HEK293T (cell line): Measurements from ENCODE around the gene MICU1.

Experiments used
- CTCF ChIA-PET: fragments of 350-600 bp; formaldehyde crosslinking; extraction: SDS; loops from one replicate; lab custom pipeline; 2021; ENCODE audit warnings: antibody characterized with exemption, inconsistent platforms; lab: Yijun Ruan, JAX
- POLR2A ChIA-PET: fragments of 350-600 bp; formaldehyde crosslinking; extraction: SDS; loops from one replicate; lab custom pipeline; 2020; ENCODE audit warnings: antibody characterized with exemption, inconsistent platforms; lab: Yijun Ruan, JAX
- DNase-seq: peaks from one replicate; pipeline ENCODE4 v3.0.0; 2012; ENCODE audit warnings: mixed read lengths; ENCODE audit errors: extremely low spot score
- ARNT ChIP-seq: fragments of 450-650 bp; IDR thresholded peaks from 2 replicates; pipeline ENCODE4 v1.6.1; 2017; ENCODE audit warnings: mild to moderate bottlenecking
- BHLHE40 ChIP-seq: fragments of 450-650 bp; IDR thresholded peaks from 2 replicates; pipeline ENCODE4 v1.6.1; 2016; ENCODE audit warnings: mild to moderate bottlenecking, moderate library complexity, borderline replicate concordance
- CTBP1 ChIP-seq: fragments of 450-650 bp; IDR thresholded peaks from 2 replicates; pipeline ENCODE4 v1.6.1; 2016; ENCODE audit warnings: borderline replicate concordance
- ELF4 ChIP-seq: fragments of 450-650 bp; IDR thresholded peaks from 2 replicates; pipeline ENCODE4 v1.6.1; 2017; ENCODE audit warnings: antibody characterized with exemption
- FOXA1 ChIP-seq: fragments of 450-650 bp; IDR thresholded peaks from 2 replicates; pipeline ENCODE4 v1.6.1; 2016; ENCODE audit warnings: mild to moderate bottlenecking
- FOXK2 ChIP-seq: fragments of 450-650 bp; IDR thresholded peaks from 2 replicates; pipeline ENCODE4 v1.6.1; 2016; ENCODE audit warnings: mild to moderate bottlenecking
- FOXM1 ChIP-seq: fragments of 450-650 bp; IDR thresholded peaks from 2 replicates; pipeline ENCODE4 v1.6.1; 2017; ENCODE audit warnings: mild to moderate bottlenecking, borderline replicate concordance
- HDGF ChIP-seq: fragments of 450-650 bp; IDR thresholded peaks from 2 replicates; pipeline ENCODE4 v1.6.1; 2017; ENCODE audit warnings: antibody characterized with exemption, borderline replicate concordance
- L3MBTL2 ChIP-seq: fragments of 450-650 bp; conservative IDR thresholded peaks from 2 replicates; pipeline ENCODE4 v1.6.1; 2016; ENCODE audit warnings: mild to moderate bottlenecking
- LEF1 ChIP-seq: fragments of 450-650 bp; IDR thresholded peaks from 2 replicates; pipeline ENCODE4 v1.6.1; 2017; ENCODE audit warnings: mild to moderate bottlenecking, borderline replicate concordance
- NFRKB ChIP-seq: fragments of 450-650 bp; IDR thresholded peaks from 2 replicates; pipeline ENCODE4 v1.6.1; 2016; ENCODE audit warnings: mild to moderate bottlenecking, moderate library complexity
- PKNOX1 ChIP-seq: fragments of 450-650 bp; IDR thresholded peaks from 2 replicates; pipeline ENCODE4 v1.6.1; 2016
- SP1 ChIP-seq: fragments of 450-650 bp; IDR thresholded peaks from 2 replicates; pipeline ENCODE4 v1.6.1; 2017
- SUZ12 ChIP-seq: fragments of 450-650 bp; IDR thresholded peaks from 2 replicates; pipeline ENCODE4 v1.6.1; 2016; ENCODE audit warnings: mild to moderate bottlenecking
- TARDBP ChIP-seq: fragments of 450-650 bp; IDR thresholded peaks from 2 replicates; pipeline ENCODE4 v1.6.1; 2016
- ZNF384 ChIP-seq: fragments of 450-650 bp; IDR thresholded peaks from 2 replicates; pipeline ENCODE4 v1.6.1; 2016

The MICU1 gene

GRCh38 chr10:72622271-72622670 lies 3.6 kb downstream of the MICU1 start:
- POLR2A ChIA-PET, result no interaction called here
- no peak for DNase-seq

GRCh38 chr10:72616716-72617115 lies 9.2 kb downstream of the MICU1 start:
- DNase-seq, result no peak
- TF ChIP-seq SUZ12, result no peak
- TF ChIP-seq LEF1, result no peak
- no peak for TF ChIP-seq HDGF
- no peak for TF ChIP-seq TARDBP
- TF ChIP-seq ELF4, result no peak
- TF ChIP-seq BHLHE40, result no peak
- POLR2A ChIA-PET, result interaction anchor here (1.0 kb wide), 1 partner anchor 9 kb away, joined by 3 read pairs; the partner anchor contains the start of gene MICU1
- CTCF ChIA-PET, result no interaction called here

More at GRCh38 chr10:72622271-72622670, 3.6 kb downstream of the MICU1 start:
- CTCF ChIA-PET, result no interaction called here
- no peak for TF ChIP-seq FOXM1
- no peak for TF ChIP-seq NFRKB
- no peak for TF ChIP-seq FOXA1
- TF ChIP-seq ELF4, result no peak
- no peak for TF ChIP-seq FOXK2
- TF ChIP-seq SP1, result no peak
- TF ChIP-seq CTBP1, result no peak
- no peak for TF ChIP-seq L3MBTL2
- TF ChIP-seq HDGF, result no peak
- TF ChIP-seq ARNT, result no peak
- TF ChIP-seq BHLHE40, result no peak
- no peak for TF ChIP-seq LEF1
- TF ChIP-seq SUZ12, result no peak
- TF ChIP-seq ZNF384, result no peak
- TF ChIP-seq TARDBP, result no peak
- no peak for TF ChIP-seq PKNOX1

GRCh38 chr10:72615970-72616369 lies 9.9 kb downstream of the MICU1 start:
- no peak for DNase-seq
- TF ChIP-seq L3MBTL2 (no peak), ZNF384 (no peak), CTBP1 (no peak), PKNOX1 (no peak), TARDBP (no peak), FOXA1 (no peak), ARNT (no peak), BHLHE40 (no peak), HDGF (no peak), NFRKB (no peak)
- ChIA-PET POLR2A (interaction anchor here (1.0 kb wide), 1 partner anchor 10 kb away, joined by 3 read pairs; the partner anchor contains the start of gene MICU1), CTCF (no interaction called here)

- POLR2A ChIA-PET, result interaction anchor here (0.6 to 2.1 kb wide), 3 partner anchors 12 to 112 kb away, joined by 3 to 11 read pairs (median 4); partner anchors contain the start of gene MICU1
Observed at GRCh38 chr10:72612203-72612826, 13.6 kb downstream of the MICU1 start.

GRCh38 chr10:72611783-72612182 lies 14.1 kb downstream of the MICU1 start:
- no peak for DNase-seq
- TF ChIP-seq ARNT (no peak), HDGF (no peak), ZNF384 (peak; percentile 78), ELF4 (no peak), TARDBP (no peak), PKNOX1 (no peak), NFRKB (no peak)
- ChIA-PET POLR2A (interaction anchor here (1.2 to 2.1 kb wide), 2 partner anchors 13 to 14 kb away, joined by 4 to 11 read pairs; partner anchors contain the start of gene MICU1), CTCF (interaction anchor here (0.7 kb wide), 1 partner anchor 201 kb away, joined by 3 read pairs; no protein-coding TSS in a partner anchor)

More at GRCh38 chr10:72612203-72612826, 13.6 kb downstream of the MICU1 start:
- CTCF ChIA-PET, result interaction anchor here (0.7 kb wide), 1 partner anchor 202 kb away, joined by 3 read pairs; no protein-coding TSS in a partner anchor
- TF ChIP-seq TARDBP (no peak), L3MBTL2 (peak; percentile 28; the same call in 1 of the 2 replicates), NFRKB (no peak), PKNOX1 (0 out of 2 replicates have a peak, but pooled peaks have one; percentile 38)
- DNase-seq, result peak; percentile 23

- TF ChIP-seq SUZ12 (no peak), CTBP1 (no peak), FOXK2 (no peak), FOXM1 (no peak), SP1 (no peak), LEF1 (no peak), ZNF384 (no peak), HDGF (no peak), ARNT (no peak), BHLHE40 (no peak), ELF4 (no peak), NFRKB (no peak), L3MBTL2 (no peak), PKNOX1 (no peak), FOXA1 (no peak), TARDBP (no peak)
- DNase-seq, result no peak
- ChIA-PET POLR2A (interaction anchor here (1.4 kb wide), 1 partner anchor 15 kb away, joined by 5 read pairs; the partner anchor contains the start of gene MICU1), CTCF (no interaction called here)
Observed at GRCh38 chr10:72610466-72610865, 15.4 kb downstream of the MICU1 start.
